Activated CD4-positive, alpha-beta T cell treated with anti-CD3 and anti-CD28 coated beads, Interleukin-2, amount 50 U/mL, for 16 hours (primary cell): Measurements from ENCODE around the gene HAUS3.

Source experiments
- DNase-seq: peaks from one replicate; pipeline ENCODE4 v3.0.0-alpha.2; 2020

The HAUS3 gene

DNA sequence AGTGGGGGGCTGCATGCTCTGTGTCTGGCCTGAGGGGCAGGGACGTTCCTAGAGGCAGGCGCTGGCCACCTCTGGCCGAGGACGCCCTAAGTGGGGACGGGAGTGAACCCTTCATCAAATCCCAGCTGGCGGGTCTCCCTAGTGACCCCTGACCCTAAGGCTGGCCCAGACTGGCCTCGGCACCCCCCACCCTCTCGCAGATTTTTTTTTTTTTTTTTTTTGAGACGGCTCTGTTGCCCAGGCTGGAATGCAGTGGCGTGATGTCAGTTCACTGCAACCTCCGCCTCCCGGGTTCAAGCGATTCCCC is 21.0 kb upstream of the HAUS3 start:
- DNase-seq, result no peak

DNA sequence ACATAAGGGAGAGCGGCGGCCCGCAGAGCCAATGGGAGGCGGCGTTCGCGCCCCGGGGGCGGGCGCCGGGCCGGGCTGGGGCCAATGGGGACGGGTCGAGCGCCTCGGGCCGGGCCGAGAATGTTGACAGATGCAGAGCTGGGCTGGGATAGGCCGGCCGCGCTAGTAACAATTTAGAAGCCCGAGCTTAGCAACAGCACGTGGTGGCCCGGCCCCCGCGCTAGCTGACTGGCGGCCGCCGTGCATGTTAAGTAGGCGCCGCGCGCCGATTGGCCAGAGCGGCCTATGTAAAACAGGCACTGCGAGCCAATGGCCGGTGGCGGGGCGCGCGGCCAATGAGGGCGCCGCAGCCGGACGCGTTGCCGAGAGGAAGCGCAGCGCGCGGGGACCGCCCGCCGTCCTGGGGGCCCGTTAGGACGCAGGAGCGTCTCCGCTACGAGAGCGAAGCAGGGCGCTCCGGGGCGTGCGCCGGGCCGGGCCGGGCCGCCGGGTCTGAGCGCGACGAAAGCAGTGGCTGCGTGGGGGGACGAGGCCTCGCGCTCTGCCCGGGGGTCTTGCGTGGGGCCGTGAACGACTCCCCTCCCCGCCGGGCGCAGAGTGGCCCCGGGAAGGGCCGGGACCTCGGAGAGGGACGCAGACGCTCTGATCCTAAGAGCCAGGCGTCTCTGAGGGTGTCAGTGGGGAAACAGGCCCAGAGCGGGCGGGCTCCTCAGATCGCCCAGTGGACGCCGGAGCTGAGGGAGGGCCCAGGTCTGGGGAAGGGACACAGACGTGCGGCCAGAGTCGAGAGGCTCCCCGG is 20.4 kb upstream of the HAUS3 start:
- peak; percentile 99 for DNase-seq

DNA sequence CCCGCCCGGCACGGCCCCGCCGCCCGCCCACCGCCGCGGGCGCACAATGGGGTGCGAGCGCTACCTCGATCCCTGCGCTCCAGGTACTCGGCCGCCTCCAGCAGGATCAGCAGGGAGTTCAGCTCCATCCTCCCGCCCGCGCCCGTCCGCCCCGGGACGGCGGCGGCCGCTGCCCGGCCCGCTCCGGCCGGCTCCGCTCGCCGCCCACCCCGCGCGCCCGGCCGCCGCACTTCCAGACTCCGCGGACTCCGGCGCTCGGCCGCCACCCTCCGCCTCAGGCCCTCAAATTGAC is 19.9 kb upstream of the HAUS3 start, which contains the start of gene MXD4:
MXD4 (minus strand) TSS at position 257 of the 292 bp plus-strand sequence; CDS start at position 128, 129 bp downstream.
- DNase-seq, result no peak

DNA sequence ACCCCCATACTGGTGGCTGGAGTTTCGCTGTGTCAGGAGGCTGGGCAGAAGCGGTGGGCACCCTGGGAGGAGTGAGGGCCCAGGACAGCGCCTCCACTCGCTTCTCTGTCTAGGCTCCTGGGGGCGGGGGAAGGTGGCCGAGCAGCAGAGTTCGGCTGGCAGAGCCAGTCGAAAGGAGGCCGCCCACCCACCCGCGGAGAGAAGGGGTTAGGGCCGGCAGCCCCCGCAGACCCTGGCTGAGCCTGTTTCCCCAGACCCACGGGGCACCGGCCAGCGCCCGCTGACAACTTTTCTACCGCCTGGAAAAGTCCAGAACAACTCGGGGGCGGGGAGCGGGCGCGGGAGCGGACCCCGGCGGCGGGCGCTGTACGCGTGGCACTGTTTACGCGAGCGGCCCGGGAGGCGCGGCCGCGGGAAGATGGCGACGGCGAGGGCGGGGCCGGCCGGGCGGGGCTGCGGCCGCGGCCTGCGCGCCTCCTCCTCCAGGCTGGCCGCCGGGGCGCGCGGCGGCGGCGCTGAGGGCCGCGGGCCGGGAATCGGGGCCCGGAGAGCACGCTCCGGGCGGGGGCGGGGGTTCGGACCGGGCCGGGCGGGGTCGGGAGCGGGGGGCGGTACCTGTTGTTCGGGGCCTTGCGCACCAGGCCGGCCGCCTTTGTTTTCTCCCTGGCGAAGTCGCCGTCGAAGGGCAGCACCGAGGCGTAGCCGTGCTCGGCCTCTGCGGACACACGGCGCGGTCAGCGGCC is 19.4 kb upstream of the HAUS3 start:
- DNase-seq, result peak; percentile 41

DNA sequence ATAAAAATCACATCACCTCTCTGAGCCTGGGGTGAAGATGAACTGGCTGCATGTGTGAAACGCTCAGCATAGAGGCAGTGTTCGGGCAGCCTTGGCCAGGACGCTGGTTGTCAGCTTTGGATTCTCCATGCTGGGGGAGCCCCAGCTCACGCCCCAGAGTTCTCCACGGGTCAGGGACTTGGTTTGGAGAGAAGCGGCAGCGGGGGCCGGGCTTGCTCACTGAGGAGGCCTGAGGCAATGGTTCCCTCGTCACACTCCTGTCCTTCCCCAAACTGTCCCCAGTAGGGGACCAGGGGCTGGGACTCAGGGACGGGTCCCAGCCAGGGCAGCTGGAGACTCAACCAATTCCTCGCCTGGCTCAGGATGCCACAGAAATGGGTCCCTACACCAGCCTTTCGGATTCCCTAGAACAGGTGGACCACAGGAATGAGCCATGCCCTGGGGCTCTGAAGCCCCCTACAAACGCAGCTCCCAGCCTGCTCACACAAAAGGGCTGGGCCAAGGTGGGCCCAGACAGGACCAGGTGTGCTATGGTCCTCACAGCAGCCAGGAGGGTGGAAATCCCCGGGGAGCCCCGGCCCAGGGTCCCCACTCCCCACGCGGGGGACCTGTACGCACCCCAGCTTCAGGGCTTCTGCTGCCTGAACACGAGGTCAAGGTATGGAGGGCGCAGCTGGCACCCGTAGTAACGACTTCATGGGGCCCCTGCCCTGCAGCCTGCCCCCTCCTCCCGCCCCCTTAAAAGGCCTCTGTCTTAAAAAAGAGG is 18.6 kb upstream of the HAUS3 start:
- DNase-seq, result no peak

DNA sequence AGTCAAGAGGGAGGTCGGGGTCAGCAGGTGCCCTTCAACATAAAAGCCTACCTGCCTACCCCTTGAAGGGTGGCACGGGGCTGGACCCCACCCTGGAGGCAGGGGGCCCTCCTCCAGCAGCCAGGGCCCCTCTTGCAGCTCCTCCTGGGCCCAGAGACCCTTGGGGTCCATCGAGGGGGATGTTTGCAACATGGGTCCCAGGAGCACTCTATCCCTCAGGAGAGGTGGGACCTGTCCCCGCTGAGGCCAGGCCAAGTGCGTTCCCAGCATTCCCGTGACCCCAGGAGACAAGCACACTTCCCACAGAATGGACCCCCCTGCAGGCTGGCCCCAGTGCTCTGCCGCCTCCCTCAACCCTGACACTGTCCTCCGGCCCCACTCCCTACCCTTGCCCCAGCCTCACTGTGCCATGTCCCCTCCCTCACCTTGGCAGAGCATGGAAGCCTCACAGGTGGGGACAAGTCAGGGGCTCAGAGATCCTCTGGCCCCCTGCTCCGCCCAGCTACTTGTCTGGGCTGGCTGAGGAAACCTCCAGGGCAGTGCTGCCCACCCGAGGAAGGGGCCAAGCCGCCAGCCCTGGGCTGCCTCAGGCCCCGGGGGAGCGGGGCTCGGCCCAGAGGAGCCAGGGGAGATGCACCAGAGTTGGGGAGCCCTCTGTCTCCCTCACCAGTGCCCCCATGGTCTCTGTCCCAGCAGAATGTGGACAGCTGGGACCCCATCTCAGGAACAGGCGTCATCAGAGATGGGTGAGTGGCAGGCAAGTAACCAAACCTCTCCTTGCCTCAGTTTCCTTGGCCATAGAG is 17.8 kb upstream of the HAUS3 start:
- DNase-seq, result no peak

DNA sequence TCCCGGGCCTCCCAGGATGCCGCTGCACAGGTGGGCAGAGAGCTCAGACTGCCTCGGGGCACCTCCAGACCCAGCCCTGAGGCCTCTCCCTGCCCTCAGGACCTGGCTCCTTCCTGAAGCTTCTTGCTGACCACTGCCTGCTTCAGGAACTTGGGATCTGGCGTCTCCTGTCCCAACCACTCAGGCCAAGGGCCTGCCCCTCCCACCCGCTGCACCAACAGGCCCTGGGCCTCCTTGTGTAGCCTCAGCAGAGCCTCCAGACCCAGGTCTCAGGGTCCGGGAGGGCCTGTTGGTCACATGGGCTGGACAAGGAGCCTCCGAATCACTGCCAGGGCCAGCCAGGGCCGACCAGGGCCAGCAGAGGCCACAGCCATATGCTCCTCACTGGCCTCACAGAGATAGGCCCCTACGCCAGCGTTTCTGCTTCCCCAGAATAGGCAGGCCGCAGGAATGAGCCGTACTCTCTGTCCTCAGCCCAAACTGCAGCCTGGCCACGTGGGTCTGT is 17.2 kb upstream of the HAUS3 start:
- DNase-seq, result no peak

DNA sequence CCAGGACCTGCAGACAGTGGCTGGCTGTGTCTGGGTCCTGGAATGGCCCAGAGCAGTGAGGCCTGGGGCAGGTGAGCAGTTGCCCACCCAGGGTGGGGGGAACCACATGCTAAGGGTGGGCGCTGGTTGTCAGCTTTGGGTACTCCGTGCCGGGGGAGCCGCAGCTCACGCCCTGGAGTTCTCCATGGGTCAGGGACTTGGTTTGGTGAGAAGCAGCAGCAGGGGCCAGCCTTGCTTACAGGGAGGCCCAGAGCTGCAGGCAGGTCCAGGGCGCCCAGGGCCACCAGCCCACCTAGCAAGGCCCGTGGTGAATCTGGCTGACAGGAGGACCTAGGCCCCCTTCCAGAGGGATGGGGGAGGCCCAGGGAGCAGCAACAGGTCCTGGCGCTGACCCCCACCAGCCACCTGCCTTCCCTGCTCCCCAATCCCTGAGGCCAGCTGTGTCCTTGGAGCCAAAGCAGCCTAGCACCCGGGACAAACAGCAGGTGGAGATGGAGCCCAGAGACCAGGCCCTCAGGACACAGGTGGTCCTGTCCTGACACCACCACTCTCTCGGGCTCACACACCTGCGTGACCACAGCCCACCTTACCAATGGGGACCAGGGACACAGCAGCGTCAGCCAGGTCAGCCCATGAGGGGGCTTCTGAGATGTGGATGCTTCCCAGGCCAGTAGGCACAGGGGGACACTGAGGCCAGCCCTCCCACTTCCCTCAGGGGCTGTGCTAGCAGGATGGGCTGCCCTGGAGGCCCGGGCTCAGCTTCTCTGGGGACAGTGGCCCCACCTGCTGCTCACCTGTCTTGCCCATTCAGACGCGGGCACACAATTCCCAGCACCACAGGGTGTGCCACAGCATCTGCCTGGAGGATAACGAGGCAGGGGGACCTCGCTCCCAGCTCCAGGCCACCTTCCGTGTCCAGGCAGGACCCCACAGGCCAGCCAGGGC is 16.4 kb upstream of the HAUS3 start:
- DNase-seq, result no peak

DNA sequence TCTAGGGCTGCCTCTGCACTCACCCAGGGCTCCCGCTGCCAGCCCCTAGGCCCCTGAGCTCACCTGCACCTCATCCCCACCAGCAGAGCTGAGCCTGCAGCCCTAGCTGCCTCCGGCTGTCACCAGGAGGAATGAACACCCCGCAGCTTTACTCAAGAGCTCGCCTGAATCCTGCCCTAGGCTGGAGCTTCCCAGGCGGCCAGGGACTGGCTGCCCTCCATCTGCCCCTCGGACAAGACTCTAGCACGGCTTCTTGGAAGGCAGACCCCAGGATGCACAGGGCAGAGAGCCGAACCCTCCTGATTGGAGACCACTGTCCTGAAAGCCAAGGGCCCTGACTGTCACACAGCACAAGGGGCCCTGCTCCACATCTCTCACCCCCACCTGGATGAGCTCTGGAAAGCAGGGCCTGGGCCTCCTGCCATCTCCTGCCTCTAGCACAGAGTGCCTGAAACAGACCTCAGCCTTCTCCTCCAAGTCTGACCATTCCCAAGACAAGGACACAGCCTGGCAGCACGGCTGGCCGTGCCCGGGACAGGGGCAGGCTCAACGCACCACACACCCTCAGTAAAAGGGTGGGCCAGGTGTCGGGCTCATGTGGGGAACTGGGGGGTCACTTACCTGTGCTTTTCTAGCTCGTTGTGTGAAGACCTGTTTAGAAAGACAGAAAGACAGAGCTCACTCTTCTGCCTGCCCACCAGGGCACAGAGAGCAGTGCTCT is 15.6 kb upstream of the HAUS3 start:
- no peak for DNase-seq

DNA sequence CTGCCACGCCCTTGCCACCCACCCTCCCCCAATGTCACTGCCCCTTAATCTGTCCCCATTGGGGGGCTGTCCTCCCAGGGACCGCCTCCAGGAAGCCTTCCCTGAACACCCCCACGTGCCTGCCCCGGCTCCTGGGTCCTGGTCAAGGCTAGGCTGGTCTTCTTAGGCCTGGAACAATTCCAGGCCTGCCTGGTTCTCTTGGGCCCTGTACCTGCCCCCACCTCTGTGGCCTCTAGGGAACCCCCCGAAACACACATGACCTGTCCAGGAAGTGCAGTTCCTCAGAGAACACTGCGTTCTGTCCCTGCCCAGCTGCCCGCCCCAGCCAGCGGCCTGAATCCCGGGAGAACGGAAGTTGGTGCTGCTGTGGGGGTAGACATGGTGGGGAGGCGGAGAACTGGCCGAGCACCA is 14.9 kb upstream of the HAUS3 start:
- no peak for DNase-seq

DNA sequence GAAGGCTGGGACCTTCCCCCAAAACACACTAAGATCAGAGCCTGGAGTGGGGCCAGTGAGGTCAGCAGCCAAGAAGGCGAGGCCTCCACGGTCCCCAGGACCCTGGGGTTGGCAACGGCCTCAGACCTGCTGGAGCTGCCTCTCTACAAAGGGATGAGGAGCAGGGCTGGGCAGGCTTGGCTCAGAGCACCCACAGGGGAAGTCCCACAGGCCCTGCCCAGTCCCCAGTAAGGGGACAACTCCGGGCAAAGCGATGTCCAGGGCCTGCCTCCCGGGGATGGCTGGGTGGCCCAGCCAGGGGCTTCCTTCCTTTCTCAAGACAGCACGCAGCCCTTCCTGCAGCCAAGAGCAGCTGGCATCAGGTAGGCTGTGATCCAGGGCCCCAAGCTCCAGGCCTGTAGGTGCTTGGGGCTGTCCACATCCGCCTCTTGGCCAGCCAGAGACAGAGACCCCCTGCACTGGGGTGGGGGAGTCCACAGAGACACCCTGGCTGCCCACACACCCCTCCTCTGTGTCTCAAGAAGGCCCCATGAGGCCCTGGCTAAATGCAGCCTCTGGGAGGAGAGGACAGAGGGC is 14.3 kb upstream of the HAUS3 start:
- no peak for DNase-seq

DNA sequence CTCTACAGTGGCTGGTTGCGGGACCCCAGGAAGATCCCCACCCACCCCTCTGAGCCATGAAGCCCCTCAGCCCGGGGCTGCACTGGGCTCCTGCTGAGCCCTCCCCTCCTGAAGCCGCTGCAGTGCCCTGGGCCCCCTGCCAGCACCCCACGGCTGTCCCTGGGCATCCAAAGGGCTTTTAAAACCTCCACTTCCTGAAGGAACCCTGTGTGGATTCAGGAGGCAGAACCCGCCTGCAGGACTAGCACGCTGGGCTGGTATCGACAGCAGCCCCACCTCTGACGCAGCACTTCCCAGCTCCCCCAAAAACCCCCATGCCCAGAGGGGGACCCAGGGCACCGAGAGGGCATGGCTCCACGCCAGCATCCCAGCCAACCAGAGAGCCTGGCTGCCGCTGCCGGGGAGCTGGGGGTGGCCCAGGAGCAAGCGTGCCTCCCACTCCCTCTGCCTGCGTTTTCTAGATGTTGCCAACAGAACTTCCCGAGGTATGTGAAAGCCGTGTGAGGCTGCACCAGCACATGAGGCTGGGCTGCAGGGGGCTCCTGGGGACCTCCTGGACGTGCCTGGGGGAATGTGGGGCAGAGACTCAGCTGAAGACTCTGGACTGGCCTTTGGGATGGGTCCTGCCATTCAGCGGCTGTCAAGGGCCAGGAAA is 13.7 kb upstream of the HAUS3 start:
- no peak for DNase-seq

DNA sequence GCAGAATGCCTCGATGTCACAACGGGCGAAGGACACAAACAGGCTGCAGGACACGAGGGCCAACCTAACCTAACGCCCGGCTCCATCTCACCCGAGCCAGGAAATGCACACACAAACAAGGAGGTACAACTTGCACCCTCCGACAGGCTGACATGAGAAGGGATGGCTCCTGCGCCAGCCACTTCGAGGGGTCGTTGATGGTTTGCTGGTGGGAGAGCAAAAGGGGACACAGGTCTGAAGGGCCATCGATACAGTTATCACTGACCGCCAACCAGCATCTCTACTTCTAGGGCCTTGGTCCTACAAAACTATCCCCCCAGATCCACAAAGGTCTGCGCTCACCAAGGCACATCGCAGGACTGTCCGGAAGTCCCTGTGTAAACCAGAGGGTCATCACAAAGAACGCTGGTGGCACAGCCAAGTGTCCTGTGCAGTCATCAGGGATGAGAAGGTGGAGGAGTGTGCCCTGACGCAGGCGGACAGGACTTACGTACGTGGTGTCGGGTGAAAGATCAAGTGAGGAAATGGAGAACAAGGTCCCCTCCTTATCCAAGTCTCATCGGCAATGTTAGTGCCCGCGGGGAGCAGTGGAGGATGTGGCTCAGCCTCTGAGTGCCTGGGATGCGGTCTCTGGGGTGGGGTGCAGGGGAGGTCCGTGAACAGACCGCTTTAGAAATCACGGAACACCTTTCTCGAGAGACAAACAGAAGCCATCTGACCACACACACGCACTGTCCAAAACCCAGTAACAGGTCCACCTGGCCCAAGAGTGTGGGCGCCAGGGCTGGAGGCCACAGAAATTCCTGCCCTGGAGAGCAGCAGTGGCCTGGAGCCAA is 13.0 kb upstream of the HAUS3 start:
- no peak for DNase-seq

DNA sequence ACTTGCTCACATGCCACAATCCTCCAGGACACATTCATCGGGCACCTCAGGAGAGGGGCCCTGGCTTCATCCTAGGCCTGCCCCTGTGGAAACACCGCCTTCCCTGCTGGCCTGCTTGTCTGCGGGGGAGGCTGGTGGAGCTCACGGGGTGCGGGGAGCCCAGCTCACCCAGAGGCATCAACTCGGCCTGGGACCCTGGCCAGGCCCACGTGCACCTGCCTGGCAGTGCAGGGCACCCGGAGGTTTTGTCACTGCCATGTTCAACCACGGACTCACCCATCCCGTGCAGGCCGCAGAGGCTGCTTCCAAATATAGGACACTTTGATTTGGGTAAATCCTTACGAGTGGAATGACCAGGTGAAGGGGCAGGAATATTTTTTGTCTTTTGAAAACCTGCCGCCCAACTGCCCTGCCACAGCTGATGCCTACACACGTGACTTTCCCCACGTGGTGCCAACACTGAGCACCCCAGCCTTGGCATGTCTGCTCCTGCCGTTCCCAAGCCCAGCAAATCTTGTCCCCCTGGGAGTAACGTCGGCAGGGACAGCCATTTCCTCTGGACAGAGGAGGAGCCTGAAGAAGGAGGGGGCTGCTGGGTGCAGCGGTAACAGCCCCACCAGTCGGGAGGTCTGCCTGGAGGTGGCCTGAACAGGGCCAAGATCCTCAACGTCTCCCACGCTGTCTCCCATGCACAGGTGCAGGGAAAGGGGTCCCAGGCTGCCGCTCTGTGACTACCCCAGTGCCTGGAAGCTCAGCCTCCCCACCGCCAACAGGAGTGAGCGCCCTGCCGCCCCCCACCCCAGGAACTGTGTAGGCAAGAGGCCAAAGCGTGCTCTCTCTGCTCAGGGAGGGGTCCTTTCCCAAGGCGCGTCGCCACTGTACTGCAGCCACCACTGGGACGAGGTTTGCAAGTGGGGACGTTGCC is 11.5 kb upstream of the HAUS3 start:
- no peak for DNase-seq

DNA sequence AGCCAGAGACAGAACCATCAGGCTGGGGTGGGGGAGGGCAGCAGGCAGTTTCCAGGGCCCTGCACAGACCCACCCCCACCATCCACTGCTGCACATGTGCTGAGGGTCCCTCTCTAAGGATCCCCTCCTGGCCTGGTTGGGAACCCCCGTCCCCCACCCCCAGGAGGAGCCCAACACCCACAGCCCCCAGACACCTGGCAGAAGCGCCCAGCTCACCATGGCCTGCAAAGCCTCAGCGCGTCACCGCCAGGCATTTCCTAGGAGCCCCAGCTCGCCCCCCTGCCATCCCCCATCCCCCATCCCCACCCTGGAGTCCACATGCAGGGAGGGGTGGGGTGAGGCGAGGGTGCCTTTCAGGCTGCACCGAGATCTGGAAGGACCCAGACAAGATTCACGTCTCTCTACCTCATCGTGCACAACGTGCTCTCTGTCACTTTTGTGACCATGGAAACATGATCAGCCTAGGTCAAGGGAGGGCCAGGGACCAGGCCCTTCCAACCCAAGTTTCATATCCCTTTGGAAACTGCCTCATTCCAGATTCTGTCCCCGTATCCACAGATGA is 10.7 kb upstream of the HAUS3 start:
- DNase-seq, result no peak

DNA sequence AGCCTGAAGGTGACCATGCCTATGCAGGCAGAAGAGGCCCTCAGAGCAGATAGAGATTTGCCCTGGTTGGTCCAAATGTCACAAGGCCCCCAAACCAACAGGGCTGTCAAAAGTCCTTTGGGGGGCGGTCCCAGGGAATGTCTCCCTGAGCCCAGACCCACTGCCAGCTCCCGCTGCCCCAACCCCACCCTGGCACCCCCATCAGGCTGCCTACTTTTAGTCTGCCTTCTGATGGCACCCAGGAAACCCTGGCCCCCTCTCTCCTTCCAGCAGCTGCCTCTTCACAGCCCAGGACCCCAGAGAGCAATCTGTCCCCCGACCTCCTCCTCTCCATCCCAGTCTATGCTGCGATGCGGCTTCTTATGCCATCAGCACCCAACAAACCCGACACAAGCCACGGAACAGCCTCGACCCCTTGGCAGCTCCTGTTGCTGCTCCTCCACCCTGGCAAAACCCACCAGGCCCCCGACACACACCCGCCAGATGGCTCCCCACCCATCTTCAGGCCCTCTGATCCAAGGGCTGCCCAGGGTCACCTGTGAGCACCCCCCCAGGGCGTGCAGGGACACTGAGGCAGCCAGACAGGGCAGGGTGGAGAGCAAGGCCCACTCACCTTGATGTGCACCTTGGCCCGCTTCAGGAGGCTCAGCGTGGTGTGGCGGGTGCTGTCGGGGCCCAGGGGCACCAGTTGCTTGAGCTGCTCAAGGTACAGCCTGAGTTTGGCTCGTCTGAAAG is 10.0 kb upstream of the HAUS3 start:
- no peak for DNase-seq
